ENCODE results near the gene TIMELESS.
"Not testable (repeated sequence)": the region's sequence is repeated elsewhere in the genome, so short reads cannot be mapped to it uniquely, and the experiment has no call there.

The TIMELESS gene

DNA sequence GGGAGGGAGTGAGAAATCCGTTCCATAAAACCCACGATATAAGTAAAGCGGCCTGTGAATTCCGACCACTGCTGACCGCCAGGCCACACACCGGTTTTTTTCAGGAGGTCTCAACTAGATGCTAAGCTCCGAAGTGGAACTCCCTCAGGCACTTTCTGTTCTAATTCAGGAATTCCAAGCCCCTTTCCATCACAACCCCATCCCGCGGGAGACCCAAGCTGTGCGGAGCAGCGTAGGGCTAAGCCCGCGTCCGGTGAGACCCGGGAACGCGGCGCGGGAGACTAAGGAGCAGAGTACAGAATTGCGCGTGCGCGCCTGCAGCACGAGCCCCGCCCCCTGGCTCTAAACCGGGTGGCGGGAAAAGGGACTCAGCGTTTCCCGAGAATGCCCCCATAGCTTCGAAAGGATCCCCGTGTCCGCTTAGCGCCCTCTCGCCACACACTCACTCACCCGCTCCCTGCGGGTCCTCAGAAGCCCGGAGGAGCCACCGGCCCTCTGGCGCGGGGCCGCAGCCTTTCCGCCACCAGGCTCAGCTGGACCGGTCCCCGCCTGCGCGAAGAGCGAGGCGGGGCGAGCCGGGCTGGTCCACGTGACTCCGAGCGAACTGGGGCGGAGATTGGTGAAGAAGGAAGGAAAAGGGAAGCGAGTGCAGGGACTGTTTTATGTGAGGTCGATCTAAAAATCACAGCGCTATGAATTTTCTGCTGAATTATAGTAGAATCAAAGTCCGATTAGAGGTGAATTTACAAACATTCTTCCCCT is at the start of gene TIMELESS:
Gene TIMELESS (minus strand): TSS at position 567 of the 762 bp plus-strand sequence. CDS start 15,256 bp downstream, outside the sequence.
- no peak for DNase-seq

GRCh38 chr12:56498126-56498902 is 49.1 kb upstream of the TIMELESS start:
- DNase-seq: not testable (repeated sequence)

- not testable (repeated sequence) for DNase-seq
Observed at GRCh38 chr12:56496704-56497103, 47.5 kb upstream of the TIMELESS start.

DNA sequence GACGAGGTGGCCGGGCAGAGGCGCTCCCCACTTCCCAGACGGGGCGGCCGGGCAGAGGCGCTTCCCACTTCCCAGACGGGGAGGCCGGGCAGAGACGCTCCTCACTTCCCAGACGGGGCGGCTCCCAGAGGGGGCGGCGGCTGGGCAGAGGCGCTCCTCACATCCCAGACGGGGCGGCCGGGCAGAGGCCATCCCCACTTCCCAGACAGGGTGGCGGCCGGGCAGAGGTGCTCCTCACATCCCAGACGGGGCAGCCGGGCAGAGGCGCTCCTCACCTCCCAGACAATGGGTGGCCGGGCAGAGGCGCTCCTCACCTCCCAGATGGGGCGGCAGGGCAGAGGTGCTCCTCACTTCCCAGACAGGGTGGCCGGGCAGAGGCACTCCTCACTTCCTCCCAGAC is 45.3 kb upstream of the TIMELESS start:
- DNase-seq: not testable (repeated sequence)

DNA sequence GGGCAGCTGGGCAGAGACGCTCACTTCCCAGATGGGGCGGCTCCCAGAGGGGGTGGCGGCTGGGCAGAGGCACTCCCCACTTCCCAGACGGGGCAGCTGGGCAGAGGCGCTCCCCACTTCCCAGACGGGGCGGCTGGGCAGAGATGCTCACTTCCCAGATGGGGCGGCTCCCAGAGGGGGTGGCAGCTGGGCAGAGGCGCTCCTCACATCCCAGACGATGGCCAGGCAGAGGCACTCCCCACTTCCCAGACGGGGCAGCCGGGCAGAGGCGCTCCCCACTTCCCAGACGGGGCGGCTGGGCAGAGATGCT is 44.8 kb upstream of the TIMELESS start:
- DNase-seq: not testable (repeated sequence)

GRCh38 chr12:56493409-56494105 is 44.3 kb upstream of the TIMELESS start:
- DNase-seq: not testable (repeated sequence)

DNA sequence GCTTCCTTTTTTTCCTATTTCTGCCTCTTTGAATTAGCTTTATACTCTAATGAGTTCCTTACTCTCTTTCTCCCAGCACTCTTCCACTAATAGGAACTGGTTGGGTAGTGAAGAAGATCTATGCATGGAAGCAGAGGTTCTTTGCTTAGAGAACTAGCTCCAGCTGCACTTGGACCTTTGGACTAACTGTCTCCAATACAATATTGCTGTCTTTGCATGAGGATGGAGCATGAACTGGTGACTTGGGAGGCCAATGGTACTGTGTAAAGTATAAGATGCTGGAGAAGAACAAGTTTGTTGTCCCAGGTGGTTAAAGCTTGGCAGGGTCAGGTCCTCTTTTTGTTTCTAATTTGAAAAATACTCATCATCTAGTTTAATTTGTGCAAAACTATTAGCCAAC is 41.1 kb upstream of the TIMELESS start:
- no peak for DNase-seq

- no peak for DNase-seq
Observed at GRCh38 chr12:56488041-56488955, 39.1 kb upstream of the TIMELESS start, which contains the start of gene GLS2. GLS2 (minus strand) TSS chr12:56488161; CDS start chr12:56488118, 43 bp downstream.

DNA sequence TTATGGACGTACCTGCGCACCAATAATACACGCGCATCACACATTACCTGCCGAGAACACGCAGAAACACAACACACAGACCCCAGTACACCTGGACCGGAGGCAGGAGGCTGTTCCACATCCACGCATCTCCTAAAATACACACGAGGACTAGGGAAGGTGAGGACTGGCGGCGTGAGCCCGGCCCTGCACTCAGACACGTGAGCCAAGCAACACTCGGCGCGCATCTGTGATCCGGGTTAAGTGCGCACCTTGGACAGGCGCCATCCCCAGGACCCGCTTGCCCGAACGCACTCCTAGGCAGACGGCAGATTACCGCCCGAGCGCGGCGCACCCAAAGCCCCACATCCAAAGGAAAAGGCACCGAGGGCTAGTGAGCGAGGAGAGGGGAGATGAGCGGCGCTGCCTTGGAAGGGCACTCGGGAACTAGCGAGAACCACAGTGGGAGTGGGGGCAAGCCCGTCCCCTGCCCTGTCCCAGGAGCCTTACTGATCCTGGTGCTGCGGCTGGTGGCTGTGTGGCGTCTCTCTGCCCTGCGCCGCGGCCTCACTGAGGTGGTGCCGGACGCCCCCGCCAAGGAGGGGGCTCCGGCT is 38.3 kb upstream of the TIMELESS start:
- DNase-seq: no peak

DNA sequence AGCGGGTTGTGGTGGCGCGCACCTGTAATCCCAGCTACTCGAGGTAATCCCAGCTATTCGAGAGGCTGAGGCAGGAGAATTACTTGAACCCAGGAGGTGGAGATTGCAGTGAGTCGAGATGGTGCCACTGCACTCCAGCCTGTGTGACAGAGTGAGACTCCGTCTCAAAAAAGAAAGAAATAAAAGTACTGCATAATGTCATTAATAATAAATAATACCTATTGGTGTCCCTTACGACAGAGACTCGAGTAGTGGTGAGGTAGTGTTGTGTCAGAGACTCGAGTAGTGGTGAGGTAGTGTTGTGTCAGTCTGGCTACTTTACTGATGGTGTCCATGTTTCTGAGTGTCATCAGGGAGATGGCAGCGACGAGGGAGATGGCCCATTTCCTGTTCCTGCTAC is 37.5 kb upstream of the TIMELESS start:
- DNase-seq: no peak

- no peak for DNase-seq
Observed at GRCh38 chr12:56484566-56484965, 35.3 kb upstream of the TIMELESS start.

- DNase-seq: no peak
Observed at GRCh38 chr12:56479625-56480024, 30.4 kb upstream of the TIMELESS start.

- DNase-seq: no peak
Observed at GRCh38 chr12:56477521-56478225, 28.4 kb upstream of the TIMELESS start.

DNA sequence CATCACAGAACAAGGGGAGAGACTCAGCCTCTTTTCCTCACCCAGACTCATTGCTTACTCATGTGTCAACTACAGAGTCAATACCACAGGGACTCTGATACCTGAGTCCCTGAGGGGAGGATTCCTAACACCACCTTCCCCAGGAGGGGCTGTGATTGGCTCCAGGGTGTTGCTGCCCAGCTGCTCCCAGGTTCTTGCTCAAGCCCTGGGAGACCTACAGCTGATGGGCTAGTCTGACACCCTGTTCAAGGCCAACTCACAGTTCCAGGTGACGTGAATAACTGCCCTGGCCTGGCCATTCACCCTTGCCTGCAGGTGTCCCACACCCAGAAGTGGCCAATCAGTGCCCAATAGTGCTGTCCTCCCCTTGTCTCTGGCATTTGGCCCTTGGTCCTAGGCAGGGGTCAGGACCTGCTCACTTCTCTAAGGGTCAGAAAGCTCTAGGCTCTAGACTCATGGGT is 27.8 kb upstream of the TIMELESS start:
- no peak for DNase-seq

- no peak for DNase-seq
Observed at GRCh38 chr12:56476143-56476542, 26.9 kb upstream of the TIMELESS start.

DNA sequence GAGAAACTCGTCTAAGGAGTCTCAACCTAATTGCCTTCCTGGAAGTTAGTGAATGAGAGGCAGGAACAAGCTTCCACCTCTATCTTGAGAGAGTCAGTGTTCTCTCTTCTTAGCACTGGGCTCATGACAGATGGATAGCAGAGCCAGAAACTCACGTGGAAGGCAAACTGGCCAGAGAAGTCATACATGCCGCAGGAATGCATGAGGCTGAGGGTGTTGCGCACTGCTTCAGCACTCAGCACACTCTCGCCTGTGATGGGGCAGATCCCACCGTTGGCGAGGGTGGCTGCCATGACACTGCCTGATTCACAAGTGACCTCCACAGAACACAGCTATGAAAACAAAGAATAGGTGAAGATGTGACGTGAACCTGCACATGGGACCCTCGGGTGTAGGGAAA is 25.2 kb upstream of the TIMELESS start:
- no peak for DNase-seq

DNA sequence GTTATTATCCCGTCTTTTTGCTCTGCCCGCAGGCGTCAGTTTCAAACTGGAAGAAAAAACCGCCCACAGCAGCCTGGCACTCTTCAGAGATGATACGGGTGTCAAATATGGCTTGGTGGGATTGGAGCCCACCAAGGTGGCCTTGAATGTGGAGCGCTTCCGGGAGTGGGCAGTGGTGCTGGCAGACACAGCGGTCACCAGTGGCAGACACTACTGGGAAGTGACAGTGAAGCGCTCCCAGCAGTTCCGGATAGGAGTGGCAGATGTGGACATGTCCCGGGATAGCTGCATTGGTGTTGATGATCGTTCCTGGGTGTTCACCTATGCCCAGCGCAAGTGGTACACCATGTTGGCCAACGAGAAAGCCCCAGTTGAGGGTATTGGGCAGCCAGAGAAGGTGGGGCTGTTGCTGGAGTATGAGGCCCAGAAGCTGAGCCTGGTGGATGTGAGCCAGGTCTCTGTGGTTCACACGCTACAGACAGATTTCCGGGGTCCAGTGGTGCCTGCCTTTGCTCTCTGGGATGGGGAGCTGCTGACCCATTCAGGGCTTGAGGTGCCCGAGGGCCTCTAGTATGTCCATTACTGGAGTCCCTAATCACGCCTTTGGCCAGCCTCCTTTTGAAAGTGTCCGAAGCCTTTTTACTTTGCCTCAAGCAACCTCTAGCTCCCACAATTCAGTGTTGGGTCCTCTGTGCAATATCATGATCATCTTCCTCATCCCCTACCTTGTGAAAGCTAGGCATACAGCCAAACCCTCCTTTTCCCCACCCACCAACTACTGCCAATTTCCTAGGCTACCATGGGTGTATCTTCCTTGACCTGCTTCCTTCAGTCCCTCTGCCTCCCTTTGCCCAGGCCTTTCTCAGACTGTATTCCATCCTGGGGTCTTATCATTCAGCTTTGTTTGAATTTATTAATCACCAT is 20.0 kb upstream of the TIMELESS start:
- no peak for DNase-seq

DNA sequence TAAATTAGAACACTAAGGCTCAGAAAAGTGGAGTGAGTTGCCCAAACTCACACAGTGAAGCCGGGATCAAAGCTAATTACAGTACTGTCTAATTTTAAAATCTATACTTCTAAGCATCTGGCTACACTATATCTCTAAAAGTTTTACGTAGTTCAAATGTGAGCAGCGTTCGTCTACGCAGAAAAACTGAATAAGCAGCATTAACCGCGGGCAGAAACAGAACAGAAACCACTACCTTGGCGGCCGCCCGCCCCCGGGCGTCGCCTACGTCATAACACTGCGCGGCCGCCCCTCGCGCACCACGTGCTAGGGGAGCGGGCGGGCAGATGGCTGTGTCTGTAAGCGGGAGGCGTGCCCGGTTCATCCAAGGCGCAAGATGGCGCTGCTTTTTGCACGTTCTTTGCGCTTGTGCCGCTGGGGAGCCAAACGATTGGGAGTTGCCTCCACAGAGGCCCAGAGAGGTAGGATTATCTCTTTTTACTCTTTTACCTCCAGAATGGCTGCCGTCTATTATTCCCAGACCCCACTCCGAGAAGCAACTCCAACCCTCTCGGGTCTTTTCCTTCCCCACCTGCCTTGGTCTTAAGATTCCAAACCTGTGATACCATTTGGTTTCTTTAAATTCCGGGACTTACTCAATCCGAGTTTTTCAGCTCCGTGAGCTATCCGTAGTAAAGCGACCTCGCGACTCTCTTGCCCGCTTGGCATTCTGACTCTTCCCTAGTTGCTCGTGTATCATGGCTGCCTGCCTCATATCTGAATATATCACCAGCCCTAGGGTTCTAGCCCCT is 19.2 kb upstream of the TIMELESS start, which contains the start of gene SPRYD4:
Gene SPRYD4 (plus strand): TSS at position 363 of the 791 bp plus-strand sequence. CDS start 14 bp downstream, at position 377.
- no peak for DNase-seq

- no peak for DNase-seq
Observed at GRCh38 chr12:56462565-56462964, 13.3 kb upstream of the TIMELESS start.
